Suppressor macrophage (primary cell): Measurements from ENCODE around the gene GPR137.
"Not testable (repeated sequence)": the region's sequence is repeated elsewhere in the genome, so short reads cannot be mapped to it uniquely, and the experiment has no call there.

Experiments used
- DNase-seq, 4 experiments: peaks; one replicate each; pipeline ENCODE4 v3.0.0-alpha.2; 2020 to 2022

GPR137 gene

DNA sequence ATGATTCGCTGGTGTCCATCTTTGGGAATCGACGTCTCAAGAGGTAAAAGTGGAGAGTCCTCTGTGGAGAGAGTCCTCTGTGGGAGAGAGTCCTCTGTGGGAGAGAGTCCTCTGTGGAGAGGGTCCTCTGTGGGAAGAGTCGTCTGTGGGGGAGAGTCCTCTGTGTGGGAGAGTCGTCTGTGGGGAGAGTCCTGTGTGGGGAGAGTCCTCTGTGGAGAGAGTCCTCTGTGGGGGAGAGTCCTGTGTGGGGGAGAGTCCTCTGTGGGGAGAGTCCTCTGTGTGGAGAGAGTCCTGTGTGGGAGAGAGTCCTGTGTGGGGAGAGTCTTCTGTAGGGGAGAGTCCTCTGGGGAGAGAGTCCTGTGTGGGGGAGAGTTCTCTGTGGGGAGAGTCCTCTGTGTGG lies 35.4 kb downstream of the GPR137 start:
- no peak for DNase-seq

DNA sequence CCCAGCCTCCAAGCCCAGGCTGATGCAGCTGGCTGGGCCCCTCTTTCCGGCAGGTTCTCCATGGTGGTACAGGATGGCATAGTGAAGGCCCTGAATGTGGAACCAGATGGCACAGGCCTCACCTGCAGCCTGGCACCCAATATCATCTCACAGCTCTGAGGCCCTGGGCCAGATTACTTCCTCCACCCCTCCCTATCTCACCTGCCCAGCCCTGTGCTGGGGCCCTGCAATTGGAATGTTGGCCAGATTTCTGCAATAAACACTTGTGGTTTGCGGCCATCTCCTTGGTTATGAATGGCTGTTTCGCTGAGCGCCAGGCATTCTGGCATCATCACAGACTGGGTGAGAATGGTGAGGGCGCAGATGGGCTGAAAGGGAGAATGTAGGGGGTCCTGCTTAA lies 35.9 kb downstream of the GPR137 start:
- DNase-seq: no peak

GRCh38 chr11:64322925-64323260 lies 37.2 kb downstream of the GPR137 start:
- no peak for DNase-seq

DNA sequence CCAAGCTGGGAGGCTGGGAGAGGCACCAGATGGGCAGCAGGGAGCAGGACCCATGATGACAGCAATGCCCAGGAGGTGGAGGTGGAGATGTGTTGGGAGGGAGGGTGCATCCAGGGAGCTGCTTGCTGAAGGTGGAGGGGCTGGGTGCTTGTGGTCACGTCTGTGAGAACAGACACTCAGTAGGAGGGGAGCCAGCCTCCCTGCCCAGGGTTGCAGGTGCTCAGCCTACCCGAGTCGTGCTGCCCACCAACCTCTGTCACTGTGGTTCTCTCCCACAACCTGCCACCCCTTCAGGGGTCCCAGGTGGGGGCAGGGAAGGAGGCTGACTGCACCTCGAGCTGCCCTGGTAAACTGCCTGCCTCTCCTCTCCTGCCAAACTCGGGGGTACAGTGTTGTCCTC lies 37.7 kb downstream of the GPR137 start:
- DNase-seq: no peak

DNA sequence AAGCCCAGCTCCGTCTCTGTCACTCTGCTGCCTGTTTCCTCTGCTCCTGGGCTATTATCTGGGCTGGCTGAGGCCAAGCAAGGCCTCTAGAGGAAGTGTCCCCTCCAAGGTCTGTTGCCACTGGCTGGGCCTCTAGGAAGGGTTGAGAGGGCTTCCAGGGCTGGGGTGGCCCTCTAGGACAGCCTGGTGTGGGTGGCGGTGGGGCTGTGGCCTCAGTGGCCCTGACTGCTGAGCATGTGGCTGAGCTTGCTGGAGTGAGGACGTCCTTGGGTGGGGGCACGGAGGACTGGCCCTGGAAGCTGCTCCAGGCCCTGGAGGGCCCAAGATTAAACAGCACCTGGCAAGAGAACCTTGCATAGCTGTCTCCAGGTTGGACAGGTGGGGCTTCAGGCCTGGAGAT lies 38.3 kb downstream of the GPR137 start:
- DNase-seq: not testable (repeated sequence)

GRCh38 chr11:64324692-64325469 lies 39.2 kb downstream of the GPR137 start:
- no peak for DNase-seq

- no peak for DNase-seq
Measured at GRCh38 chr11:64327375-64327774, 41.7 kb downstream of the GPR137 start.

GRCh38 chr11:64327993-64328392 lies 42.3 kb downstream of the GPR137 start:
- no peak for DNase-seq

DNA sequence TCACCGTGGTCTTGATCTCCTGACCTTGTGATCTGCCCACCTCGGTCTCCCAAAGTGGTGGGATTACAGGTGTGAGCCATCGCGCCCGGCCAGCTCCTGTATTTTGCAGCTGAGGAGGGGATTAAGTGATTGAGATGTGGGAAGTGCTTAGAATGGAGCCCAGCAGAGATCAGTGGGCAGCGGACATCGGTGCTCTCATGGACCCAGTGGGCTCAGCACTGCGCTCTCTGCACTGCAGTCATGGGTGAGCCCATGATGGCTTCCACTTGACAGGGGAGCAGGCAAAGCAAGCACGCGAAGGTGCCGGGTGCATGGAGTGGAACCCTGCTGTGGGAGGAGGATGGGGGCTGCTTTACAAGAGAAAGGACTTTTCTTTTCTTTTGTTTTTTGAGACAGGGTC lies 45.2 kb downstream of the GPR137 start:
- no peak for DNase-seq

DNA sequence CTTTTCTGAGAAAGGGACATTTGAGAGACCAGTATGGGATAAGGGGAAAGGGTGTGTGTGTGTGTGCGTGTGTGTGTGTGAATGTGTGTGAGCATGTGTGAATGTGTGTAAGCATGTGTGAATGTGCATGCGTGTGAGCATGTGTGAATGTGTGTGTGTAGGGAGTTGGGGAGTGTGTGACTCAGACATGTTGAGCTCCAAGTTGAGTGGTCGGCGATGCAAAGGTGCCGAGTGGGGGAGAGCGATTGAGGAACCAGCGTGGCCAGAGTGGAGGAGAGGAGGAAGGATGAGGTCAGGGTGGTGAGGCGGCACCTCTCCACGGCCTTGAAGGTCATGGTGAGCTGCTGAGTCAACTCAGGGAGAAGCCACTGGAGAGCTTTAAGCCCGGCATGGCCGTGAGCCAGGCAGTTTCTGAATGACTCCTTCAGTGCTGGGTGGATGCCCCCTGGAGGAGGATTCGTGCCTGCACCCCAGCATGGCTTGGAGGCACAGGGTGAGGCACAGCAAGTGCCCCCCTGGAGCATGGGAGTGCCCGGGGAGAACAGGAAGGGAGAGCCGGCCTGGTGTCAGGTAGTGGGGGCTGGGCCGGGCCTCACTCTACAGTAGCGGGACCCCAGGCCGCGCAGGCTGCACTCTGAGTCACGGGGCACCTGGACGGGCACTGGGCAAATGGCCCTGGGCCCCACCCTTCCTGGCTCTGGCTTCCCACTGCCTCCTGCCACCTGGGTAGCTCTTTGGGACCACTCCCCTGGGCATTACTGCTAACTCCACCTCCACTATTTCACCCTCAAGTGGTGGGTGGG lies 46.1 kb downstream of the GPR137 start:
- peak; percentile 92 to 97 (median 93) for DNase-seq

- DNase-seq: no peak
Measured at GRCh38 chr11:64333556-64333955, 47.9 kb downstream of the GPR137 start.

GRCh38 chr11:64334764-64335735 lies 49.4 kb downstream of the GPR137 start:
- DNase-seq: peak; percentile 68 to 88 (median 80)

- no peak for DNase-seq
Measured at GRCh38 chr11:64337538-64338249, 52.0 kb downstream of the GPR137 start.

DNA sequence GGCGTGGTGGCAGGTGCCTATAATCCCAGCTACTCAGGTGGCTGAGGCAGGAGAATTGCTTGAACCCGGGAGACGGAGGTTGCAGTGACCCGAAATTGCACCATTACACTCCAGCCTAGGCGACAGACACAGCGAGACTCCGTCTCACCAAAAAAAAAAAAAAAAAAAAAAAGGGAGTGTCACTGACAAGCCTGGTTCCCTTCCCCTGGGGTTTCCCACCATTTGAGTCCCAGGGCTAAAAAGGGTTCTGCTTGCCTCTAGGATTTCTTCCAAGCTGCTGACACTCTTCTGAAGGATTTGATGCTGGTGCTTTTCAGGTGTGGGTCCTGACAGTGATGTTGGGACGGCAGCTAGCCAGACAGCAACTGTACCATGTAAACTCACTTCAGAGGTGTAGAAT lies 53.1 kb downstream of the GPR137 start:
- DNase-seq: no peak
